Calu3 (cell line): ENCODE results near the gene FAM234A. TPM values are rescaled to one million over a fixed set of nuclear protein-coding genes. Genes with fewer than 3 reads are reported as not detected.

Experiments
- BruUV-seq: library from RNA; stranded (reverse); fragments of 400-500 nt; replicated peaks from 2 replicates; lab custom pipeline; 2021; lab: Mats Ljungman, UMichigan
- CTCF ChIA-PET: fragments of 300-600 bp; sonication (Branson Sonifier 250); formaldehyde crosslinking; loops from one replicate; lab custom pipeline; 2022; ENCODE audit warnings: antibody characterized with exemption; lab: Charles Lee
- DNase-seq: peaks from one replicate; pipeline ENCODE4 v3.0.0; 2022
- H3K27ac Mint-ChIP-seq: one replicate; pipeline ENCODE4 v1.8.0; 2022; ENCODE audit warnings: mixed read lengths; ENCODE audit not compliant: unreplicated experiment
- H3K27me3 Mint-ChIP-seq: one replicate; pipeline ENCODE4 v1.8.0; 2022; ENCODE audit warnings: mixed read lengths; ENCODE audit not compliant: unreplicated experiment
- H3K36me3 Mint-ChIP-seq: one replicate; pipeline ENCODE4 v1.8.0; 2022; ENCODE audit warnings: mild to moderate bottlenecking, moderate library complexity, mixed read lengths; ENCODE audit not compliant: insufficient read depth, unreplicated experiment
- H3K4me1 Mint-ChIP-seq: one replicate; pipeline ENCODE4 v1.8.0; 2022; ENCODE audit warnings: mild to moderate bottlenecking, low read depth, mixed read lengths; ENCODE audit not compliant: unreplicated experiment
- H3K4me3 Mint-ChIP-seq: one replicate; pipeline ENCODE4 v1.8.0; 2022; ENCODE audit warnings: mild to moderate bottlenecking, low read depth, moderate library complexity, mixed read lengths; ENCODE audit not compliant: unreplicated experiment
- H3K9me3 Mint-ChIP-seq: one replicate; pipeline ENCODE4 v1.8.0; 2022; ENCODE audit warnings: low read depth, mixed read lengths; ENCODE audit not compliant: unreplicated experiment
- intact Hi-C: fragments of 100-400 bp; cut with micrococcal nuclease; formaldehyde crosslinking; loops from one replicate; pipeline ENCODE4 v1.10.0; 2022; ENCODE audit not compliant: unreplicated experiment
- total RNA-seq: library from RNA; stranded (reverse); gene quantifications from 2 replicates; pipeline ENCODE4 v1.2.3, GENCODE V29; 2022
- TF ChIP-seq, protein P1 (sequence below): fragments of 200-600 bp; IDR thresholded peaks from one replicate; pipeline ENCODE4 v1.8.0; 2022; ENCODE audit warnings: antibody characterized with exemption; ENCODE audit not compliant: unreplicated experiment

FAM234A gene
- total RNA-seq, 1 experiment from 2014 or later = 118 TPM

GRCh38 chr16:307691-308312 lies 73.2 kb downstream of the FAM234A start:
- Mint-ChIP-seq H3K4me3 (no peak overlapping the region), H3K27me3 (no peaks in the 10 kb centered on the region), H3K36me3 (peaks cover 44% of the 10 kb centered on the region), H3K9me3 (no peaks in the 10 kb centered on the region), H3K27ac (no peak overlapping the region), H3K4me1 (no peaks in the 10 kb centered on the region)
- CTCF ChIA-PET = no interaction called here
- TF ChIP-seq, protein P1, sequence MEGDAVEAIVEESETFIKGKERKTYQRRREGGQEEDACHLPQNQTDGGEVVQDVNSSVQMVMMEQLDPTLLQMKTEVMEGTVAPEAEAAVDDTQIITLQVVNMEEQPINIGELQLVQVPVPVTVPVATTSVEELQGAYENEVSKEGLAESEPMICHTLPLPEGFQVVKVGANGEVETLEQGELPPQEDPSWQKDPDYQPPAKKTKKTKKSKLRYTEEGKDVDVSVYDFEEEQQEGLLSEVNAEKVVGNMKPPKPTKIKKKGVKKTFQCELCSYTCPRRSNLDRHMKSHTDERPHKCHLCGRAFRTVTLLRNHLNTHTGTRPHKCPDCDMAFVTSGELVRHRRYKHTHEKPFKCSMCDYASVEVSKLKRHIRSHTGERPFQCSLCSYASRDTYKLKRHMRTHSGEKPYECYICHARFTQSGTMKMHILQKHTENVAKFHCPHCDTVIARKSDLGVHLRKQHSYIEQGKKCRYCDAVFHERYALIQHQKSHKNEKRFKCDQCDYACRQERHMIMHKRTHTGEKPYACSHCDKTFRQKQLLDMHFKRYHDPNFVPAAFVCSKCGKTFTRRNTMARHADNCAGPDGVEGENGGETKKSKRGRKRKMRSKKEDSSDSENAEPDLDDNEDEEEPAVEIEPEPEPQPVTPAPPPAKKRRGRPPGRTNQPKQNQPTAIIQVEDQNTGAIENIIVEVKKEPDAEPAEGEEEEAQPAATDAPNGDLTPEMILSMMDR = no peak
- intact Hi-C loops = no loop called here
- BruUV-seq = no TSS peak
- DNase-seq = no peak

DNA sequence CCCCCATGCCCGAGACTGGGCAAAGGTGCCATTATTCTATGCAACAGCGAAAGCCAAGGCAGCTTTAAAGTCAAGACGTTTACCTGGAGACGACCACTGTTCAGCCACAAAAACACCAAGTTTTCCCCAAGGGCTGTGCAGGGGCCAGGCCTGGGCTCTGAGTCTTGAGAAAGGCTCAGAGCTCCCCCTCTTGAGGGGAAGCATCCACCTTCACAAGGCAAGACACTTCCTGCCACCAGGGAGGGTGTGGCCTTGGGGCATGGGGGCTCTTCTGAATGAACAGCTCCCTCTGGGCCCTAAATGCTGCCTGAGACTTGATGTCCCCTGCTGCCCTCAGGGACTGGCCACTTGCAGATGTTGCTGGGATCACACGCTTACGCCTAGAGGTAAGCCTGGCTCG lies 74.9 kb downstream of the FAM234A start:
- intact Hi-C loops = no loop called here
- H3K9me3 Mint-ChIP-seq = no peaks in the 10 kb centered on the region
- CTCF ChIA-PET = no interaction called here
- no peaks in the 10 kb centered on the region for H3K27me3 Mint-ChIP-seq
- H3K27ac Mint-ChIP-seq = no peak overlapping the region
- H3K4me1 Mint-ChIP-seq = no peaks in the 10 kb centered on the region
- H3K4me3 Mint-ChIP-seq = no peak overlapping the region
- peaks cover 35% of the 10 kb centered on the region for H3K36me3 Mint-ChIP-seq
- TF ChIP-seq, protein P1 = no peak
- BruUV-seq = no TSS peak
- DNase-seq = no peak

DNA sequence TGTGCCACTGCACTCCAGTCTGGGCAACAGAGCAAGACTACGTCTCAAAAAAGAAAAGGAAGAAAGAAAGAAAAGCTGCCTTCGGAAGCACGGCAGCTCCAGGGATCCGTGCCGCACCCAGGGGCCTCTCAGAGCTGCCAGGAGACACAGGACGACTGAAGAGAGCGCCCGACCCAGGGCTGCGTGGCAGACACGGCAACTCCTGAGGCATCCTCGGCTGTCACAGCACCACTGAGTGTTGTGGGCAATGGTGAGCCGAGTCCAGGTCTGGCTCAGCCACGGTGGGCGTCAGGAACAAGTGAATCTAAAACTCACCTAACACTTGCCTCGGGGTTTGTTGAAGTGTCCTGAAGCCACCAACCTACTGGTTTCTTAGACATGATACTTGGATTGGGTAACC lies 77.1 kb downstream of the FAM234A start:
- CTCF ChIA-PET = no interaction called here
- H3K4me1 Mint-ChIP-seq = no peaks in the 10 kb centered on the region
- TF ChIP-seq, protein P1 = no peak
- DNase-seq = no peak
- H3K36me3 Mint-ChIP-seq = peaks cover 37% of the 10 kb centered on the region
- no peaks in the 10 kb centered on the region for H3K9me3 Mint-ChIP-seq
- intact Hi-C loops = no loop called here
- BruUV-seq = no TSS peak
- no peak overlapping the region for H3K27ac Mint-ChIP-seq
- no peaks in the 10 kb centered on the region for H3K27me3 Mint-ChIP-seq
- no peak overlapping the region for H3K4me3 Mint-ChIP-seq

DNA sequence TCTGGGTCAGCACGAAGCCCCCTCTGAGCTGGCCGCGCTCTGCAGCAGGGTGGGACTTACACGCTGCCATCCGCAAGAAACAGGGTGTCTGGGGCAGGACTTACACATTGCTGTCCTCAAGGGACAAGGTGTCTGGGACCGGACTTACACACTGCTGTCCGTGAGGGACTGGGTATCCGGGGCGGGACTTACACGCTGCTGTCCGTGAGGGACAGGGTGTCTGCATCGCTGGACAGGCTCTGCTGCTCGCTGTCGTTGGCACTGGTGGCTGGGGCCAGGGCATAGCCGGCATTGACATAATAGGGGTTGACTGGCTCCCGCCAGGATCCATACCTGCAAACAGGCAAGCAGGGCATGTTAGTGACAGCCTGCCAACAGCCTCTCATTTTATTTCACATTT lies 79.7 kb downstream of the FAM234A start:
- Mint-ChIP-seq H3K27me3 (no peaks in the 10 kb centered on the region), H3K27ac (no peak overlapping the region), H3K36me3 (peaks cover 34% of the 10 kb centered on the region), H3K4me1 (no peaks in the 10 kb centered on the region), H3K9me3 (no peaks in the 10 kb centered on the region), H3K4me3 (no peak overlapping the region)
- BruUV-seq = no TSS peak
- TF ChIP-seq, protein P1 = no peak
- intact Hi-C loops = no loop called here
- no peak for DNase-seq
- CTCF ChIA-PET = no interaction called here
